ENCODE measurements around the gene KIAA1217.

DNA sequence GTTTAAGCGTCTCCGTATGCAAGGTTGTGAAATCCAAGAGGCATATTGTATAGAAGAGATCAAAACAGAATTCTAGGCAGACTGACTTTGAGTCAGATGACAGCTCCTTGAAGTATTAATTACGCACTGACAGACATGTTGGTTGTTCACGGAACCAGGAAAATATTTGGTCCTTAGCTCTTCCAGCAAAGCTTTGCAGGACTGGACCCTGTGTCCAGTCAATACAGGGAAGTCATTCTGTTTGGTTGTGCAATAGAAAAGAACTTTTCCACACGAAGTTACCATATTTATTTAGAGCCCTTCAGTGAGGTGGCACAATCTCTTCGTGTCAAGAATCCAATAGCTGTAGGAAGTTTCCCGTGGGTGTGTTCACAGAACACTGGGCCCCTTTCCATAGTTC is 309.5 kb downstream of the KIAA1217 start:
- TF ChIP-seq, protein P1, sequence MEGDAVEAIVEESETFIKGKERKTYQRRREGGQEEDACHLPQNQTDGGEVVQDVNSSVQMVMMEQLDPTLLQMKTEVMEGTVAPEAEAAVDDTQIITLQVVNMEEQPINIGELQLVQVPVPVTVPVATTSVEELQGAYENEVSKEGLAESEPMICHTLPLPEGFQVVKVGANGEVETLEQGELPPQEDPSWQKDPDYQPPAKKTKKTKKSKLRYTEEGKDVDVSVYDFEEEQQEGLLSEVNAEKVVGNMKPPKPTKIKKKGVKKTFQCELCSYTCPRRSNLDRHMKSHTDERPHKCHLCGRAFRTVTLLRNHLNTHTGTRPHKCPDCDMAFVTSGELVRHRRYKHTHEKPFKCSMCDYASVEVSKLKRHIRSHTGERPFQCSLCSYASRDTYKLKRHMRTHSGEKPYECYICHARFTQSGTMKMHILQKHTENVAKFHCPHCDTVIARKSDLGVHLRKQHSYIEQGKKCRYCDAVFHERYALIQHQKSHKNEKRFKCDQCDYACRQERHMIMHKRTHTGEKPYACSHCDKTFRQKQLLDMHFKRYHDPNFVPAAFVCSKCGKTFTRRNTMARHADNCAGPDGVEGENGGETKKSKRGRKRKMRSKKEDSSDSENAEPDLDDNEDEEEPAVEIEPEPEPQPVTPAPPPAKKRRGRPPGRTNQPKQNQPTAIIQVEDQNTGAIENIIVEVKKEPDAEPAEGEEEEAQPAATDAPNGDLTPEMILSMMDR (conservative IDR thresholded peaks at IDR 0.05 in 1 of 2, IDR thresholded peaks at IDR 0.05 in 1 of 2; ENCODE audit: extremely low read depth in 1 of 2, insufficient read depth in 1 of 2, low read depth in 1 of 2, low read length in 2 of 2), result no peak
- no peak for TF ChIP-seq EZH2 (IDR thresholded peaks at IDR 0.05; ENCODE audit: borderline replicate concordance, low read length)
